Measurements from ENCODE around the gene TLR10. TPM values are rescaled to one million over a fixed set of nuclear protein-coding genes. Genes with fewer than 3 reads are reported as not detected.
"Not testable (repeated sequence)": the region's sequence is repeated elsewhere in the genome, so short reads cannot be mapped to it uniquely, and the experiment has no call there.

TLR10 gene
- total RNA-seq, 1 donor from 2014 or later = 0.22 TPM

DNA sequence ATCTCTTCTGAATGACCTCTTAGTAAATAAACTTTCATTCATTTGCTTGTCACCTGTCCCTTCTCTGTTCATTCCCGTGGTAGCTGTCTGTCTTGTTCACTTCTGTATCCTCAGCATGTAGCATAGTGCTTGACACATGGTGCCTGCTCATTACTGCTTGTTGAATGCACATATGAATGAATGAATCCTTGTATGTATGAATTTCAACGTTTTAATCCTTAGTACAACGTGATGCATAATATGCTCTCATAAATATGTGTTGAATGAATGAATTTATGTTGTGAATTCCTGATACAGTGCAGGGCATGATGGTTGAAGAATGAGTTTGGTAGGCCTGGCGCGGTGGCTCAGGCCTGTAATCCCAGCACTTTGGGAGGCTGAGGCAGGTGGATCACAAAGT, 3.0 kb downstream of the TLR10 start:
- H3K36me3 Mint-ChIP-seq = no peaks in the 10 kb centered on the region
- no peaks in the 10 kb centered on the region for H3K4me1 Mint-ChIP-seq (ENCODE audit: unreplicated experiment)
- peaks cover 6% of the 10 kb centered on the region for H3K9me3 Mint-ChIP-seq
- DNase-seq (ENCODE audit: extremely low spot score, unreplicated experiment) = no peak
- TF ChIP-seq, protein P1, sequence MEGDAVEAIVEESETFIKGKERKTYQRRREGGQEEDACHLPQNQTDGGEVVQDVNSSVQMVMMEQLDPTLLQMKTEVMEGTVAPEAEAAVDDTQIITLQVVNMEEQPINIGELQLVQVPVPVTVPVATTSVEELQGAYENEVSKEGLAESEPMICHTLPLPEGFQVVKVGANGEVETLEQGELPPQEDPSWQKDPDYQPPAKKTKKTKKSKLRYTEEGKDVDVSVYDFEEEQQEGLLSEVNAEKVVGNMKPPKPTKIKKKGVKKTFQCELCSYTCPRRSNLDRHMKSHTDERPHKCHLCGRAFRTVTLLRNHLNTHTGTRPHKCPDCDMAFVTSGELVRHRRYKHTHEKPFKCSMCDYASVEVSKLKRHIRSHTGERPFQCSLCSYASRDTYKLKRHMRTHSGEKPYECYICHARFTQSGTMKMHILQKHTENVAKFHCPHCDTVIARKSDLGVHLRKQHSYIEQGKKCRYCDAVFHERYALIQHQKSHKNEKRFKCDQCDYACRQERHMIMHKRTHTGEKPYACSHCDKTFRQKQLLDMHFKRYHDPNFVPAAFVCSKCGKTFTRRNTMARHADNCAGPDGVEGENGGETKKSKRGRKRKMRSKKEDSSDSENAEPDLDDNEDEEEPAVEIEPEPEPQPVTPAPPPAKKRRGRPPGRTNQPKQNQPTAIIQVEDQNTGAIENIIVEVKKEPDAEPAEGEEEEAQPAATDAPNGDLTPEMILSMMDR (conservative IDR thresholded peaks at IDR 0.05) = no peak
- no peak overlapping the region for H3K4me3 Mint-ChIP-seq
- peaks cover 2% of the 10 kb centered on the region for H3K27me3 Mint-ChIP-seq
- H3K27ac Mint-ChIP-seq = no peak overlapping the region

DNA sequence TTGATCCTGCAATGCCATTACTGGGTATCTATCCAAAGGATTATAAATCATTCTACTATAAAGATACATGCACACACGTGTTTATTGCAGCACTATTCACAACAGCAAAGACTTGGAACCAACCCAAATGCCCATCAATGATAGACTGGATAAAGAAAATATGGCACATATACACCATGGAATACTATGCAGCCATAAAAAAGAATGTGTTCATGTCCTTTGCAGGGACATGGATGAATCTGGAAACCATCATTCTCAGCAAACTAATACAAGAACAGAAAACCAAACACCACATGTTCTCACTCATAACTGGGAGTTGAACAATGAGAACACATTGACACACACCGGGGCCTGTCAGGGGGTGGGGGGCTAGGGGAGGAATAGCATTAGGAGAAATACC, 4.9 kb downstream of the TLR10 start:
- not testable (repeated sequence) for H3K36me3 Mint-ChIP-seq; H3K27me3 Mint-ChIP-seq; DNase-seq (ENCODE audit: extremely low spot score, unreplicated experiment); H3K4me3 Mint-ChIP-seq; H3K4me1 Mint-ChIP-seq (ENCODE audit: unreplicated experiment); H3K27ac Mint-ChIP-seq
- H3K9me3 Mint-ChIP-seq = peaks cover 15% of the 10 kb centered on the region

DNA sequence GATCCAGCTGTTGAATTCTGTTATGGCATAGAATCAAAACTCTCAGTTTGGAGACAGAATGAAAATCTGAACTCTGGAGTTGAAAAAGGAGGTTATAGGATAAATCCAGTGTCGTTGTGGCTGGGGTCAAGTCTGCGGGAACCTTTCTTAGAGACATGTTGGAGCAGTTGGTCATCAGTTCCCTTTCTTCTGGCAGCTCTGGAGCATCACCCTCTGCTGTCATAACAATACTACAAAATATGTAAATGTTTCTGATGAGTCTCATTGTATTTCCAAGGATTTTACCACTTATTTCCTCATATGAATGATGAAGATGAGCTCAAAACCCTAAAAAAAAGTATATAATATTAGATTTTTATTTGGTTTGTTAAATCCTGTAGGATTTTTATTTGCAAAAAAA, 7.5 kb downstream of the TLR10 start:
- Mint-ChIP-seq H3K9me3 (peaks cover 15% of the 10 kb centered on the region), H3K4me1 (ENCODE audit: unreplicated experiment) (no peaks in the 10 kb centered on the region), H3K27me3 (no peaks in the 10 kb centered on the region), H3K36me3 (no peaks in the 10 kb centered on the region), H3K4me3 (no peak overlapping the region), H3K27ac (no peak overlapping the region)
- TF ChIP-seq, protein P1 (conservative IDR thresholded peaks at IDR 0.05) = no peak
- DNase-seq (ENCODE audit: extremely low spot score, unreplicated experiment) = no peak

DNA sequence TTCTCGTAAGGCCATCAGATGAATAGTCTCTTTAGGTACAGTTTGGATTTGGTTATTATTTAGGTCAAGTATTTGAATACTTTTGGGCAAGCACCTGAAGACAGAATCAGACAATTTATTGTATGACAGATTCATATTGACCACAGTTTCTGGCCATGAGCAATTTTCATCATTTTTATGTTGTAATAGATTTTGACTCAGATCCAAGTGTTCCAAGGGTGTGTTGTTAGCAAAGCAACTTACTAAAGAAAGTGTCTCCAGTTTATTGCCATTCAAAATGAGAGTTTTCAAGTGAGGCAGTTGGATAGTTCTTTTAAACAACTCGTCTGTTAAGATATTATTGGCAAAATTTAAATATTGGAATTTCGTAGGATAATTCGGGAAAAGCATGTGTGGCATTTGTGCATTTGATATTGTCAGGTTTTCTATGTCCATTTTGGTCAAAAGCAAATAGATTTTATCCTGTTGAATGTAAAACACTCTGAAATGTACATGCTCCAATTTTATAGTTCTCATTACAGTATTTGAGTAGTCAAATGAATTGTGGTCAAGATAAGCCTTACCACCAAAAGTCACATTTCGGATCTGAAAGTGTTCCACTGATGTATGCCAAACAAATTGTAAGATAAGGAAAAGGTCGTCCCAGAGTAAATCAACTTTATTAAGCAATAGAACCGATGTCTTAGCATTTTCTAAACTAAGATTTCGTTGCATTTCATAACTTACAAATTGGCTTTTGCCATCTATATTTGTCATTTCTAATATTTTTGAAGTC, 8.4 kb downstream of the TLR10 start:
- no peak for DNase-seq (ENCODE audit: extremely low spot score, unreplicated experiment)
- no peak overlapping the region for H3K27ac Mint-ChIP-seq
- H3K9me3 Mint-ChIP-seq = peaks cover 15% of the 10 kb centered on the region
- no peaks in the 10 kb centered on the region for H3K27me3 Mint-ChIP-seq
- H3K36me3 Mint-ChIP-seq = no peaks in the 10 kb centered on the region
- H3K4me3 Mint-ChIP-seq = no peak overlapping the region
- TF ChIP-seq, protein P1 (conservative IDR thresholded peaks at IDR 0.05) = no peak
- H3K4me1 Mint-ChIP-seq (ENCODE audit: unreplicated experiment) = peaks cover under 1% of the 10 kb centered on the region

DNA sequence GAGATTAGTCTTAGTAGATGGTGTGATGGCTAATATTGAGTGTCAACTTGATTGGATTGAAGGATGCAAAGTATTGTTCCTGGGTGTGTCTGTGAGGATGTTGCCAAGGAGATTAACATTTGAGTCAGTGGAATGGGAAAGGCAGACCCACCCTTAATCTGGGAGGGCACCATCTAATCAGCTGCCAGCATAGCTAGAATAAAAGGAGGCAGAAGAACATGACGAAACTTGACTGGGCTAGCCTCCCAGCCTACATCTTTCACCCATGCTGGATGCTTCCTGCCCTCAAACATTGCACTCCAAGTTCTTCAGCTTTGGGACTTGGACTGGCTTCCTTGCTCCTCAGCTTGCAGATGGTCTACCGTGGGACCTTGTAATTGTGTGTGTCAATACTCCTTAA, 12.5 kb downstream of the TLR10 start:
- not testable (repeated sequence) for DNase-seq (ENCODE audit: extremely low spot score, unreplicated experiment); H3K36me3 Mint-ChIP-seq; H3K4me3 Mint-ChIP-seq; H3K9me3 Mint-ChIP-seq; H3K27me3 Mint-ChIP-seq
- Mint-ChIP-seq H3K27ac (peak overlapping the region; percentile 6), H3K4me1 (ENCODE audit: unreplicated experiment) (peaks cover 13% of the 10 kb centered on the region)

DNA sequence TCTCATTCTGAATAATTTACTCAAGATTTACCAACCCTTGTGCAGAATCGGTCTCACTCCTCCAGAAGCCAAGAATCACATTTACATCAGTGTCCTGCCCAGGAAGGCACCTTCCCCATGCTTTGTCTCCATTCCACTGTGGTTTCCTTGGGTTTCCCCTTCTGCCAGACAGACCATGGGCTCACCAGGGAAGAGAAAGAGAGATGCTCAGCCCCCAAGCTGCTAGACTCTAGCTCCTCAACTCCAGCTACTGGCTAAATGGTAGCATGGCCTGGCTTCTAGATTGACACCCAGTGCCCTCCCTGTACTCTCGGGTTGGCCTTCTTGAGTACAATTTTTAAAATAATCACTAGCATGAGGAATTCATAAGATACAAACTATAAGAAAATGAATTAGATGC, 12.9 kb downstream of the TLR10 start:
- no peaks in the 10 kb centered on the region for H3K36me3 Mint-ChIP-seq
- H3K4me3 Mint-ChIP-seq = no peak overlapping the region
- H3K27me3 Mint-ChIP-seq = peaks cover 6% of the 10 kb centered on the region
- DNase-seq (ENCODE audit: extremely low spot score, unreplicated experiment) = no peak
- H3K4me1 Mint-ChIP-seq (ENCODE audit: unreplicated experiment) = peaks cover 13% of the 10 kb centered on the region
- H3K9me3 Mint-ChIP-seq = peaks cover 8% of the 10 kb centered on the region
- H3K27ac Mint-ChIP-seq = peak overlapping the region; percentile 6
- TF ChIP-seq, protein P1 (conservative IDR thresholded peaks at IDR 0.05) = no peak

Data from type B pancreatic cell (in vitro differentiated cells).